NCI-H524 treated with DMSO at 0.1 percent for 48 hours (cell line): ENCODE data around the gene SETD1B.

Source experiments
- DNase-seq: peaks from one replicate; lab custom pipeline; 2025; lab: John Stamatoyannopoulos, UW

Gene SETD1B

DNA sequence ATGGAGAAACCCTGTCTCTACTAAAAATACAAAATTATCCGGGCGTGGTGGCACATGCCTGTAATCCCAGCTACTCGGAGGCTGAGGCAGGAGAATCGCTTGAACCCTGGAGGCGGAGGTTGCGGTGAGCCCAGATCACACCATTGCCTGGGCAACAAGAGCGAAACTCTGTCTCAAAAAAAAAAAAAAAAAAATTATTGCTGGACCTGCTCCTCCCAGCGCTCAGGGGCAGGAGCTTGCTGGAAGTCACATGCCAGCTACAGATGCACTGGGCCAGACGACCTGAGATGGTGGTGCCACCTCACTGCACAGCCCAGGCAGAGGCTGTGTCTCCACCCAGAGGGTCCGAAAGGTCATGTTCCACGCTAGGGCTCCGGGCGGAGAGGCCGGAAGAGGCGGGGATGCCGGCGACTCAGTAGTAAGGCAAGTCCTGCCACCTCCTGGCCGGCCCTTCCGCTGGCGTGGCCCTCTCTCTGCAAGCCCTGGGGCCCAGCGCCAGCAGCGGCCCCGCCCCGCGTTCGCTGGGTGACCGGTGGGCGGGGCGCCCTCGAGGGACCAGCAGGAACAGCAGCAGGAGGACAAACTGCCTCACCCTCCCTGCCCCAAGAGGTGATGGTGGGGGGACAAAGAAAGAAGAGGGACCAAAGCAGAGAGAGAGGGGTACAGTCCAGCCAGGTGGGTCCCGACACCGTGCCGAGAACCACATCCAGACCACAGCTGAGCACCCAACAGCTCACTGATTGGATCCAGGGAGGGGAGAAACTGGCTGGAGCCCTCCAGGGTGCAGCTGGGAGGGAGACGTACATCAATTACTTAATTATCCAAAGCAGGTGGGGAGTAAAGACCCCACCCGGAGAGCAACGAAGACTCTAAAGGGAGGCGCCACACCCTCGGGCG is 6.7 kb upstream of the SETD1B start:
- DNase-seq = no peak

DNA sequence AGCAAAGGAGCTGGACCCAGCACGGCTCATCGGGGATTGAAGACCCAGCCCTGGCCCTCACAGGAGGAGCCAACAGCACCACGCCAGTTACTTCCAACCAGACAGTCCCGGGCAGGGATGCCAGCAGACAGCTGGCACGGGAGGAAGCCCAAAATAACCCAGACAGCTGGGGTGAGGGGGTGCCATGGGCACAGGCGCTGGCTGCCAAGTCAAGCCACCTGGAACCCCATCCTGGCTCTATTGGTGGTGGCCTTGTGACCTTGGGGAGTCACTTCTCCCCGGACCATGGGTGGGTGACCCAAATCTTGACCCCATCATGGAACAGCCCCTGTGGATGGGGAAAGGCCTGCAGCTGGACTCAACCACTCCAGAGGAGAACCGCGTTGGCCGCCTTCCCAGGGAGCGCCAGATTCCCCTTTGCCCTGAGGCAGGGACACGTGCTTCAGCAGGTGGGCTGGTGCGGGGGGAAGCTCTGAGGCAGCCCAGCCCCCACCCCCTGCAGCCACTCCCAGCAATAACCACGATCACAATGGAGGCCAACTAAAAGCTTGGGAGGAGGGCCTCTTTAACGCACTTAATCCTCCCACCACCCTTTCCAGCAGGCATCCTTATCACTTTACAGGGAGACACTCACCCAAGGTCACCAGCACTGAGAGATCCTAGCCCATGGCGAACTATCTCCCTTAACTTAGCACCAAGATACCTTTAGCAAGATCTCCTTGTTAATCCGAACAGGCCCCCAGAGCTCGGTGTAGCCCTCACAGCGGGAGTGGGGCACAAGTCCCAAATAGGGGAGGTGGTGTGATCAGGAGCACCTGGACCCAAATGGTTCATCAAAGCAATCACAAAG is 5.6 kb upstream of the SETD1B start:
- DNase-seq = peak; percentile 20

DNA sequence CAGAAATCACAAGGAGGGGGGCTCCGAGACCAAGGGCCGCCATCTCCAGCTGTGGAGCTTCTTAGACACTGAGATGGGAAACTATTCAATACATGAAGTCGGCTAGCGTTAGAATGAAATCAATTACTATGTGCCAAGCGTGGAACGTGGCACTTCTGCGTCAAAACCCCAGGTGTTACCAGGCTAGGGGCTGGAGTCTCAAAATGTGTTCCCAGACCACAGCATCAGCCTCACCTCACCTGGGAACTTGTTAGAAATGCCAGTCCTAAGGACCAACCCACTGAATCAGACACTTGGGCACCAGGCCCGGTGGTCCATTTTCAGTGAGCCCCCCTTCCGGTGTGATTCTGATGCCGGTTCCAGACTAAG is 5.0 kb upstream of the SETD1B start:
- no peak for DNase-seq

DNA sequence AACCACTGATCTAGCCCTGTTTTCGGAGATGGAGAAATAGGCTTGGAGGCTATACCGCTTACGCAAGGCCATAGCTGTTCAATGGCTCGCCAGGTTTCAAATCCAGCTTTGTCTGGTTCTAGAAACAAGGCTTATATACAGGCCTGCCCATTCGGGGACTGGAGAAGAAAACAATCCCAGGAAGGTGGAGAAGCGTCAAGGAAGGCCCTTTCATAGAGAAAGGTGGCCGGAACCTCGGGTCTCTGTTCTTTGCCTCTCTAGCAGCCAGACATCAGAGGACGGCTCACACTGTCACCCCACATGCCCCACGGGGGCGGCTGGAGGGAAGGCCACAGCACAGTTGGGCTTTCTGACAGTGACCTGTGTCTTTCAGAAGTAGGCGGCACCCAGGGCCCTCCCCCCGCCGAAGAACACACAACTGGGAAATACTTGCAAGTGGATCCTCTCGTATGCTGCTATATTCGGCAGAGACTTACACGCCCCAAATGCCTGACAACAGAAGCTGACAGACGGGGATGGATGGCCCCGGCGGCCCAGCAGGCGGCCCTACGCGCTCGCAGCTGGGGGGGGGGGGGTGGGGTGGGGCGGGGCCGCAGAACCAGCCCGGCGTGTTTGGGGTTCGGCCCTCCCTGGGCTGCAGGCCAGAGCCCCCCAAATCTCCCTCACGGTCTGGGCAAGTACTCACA is 4.5 kb upstream of the SETD1B start:
- DNase-seq = peak; percentile 25

DNA sequence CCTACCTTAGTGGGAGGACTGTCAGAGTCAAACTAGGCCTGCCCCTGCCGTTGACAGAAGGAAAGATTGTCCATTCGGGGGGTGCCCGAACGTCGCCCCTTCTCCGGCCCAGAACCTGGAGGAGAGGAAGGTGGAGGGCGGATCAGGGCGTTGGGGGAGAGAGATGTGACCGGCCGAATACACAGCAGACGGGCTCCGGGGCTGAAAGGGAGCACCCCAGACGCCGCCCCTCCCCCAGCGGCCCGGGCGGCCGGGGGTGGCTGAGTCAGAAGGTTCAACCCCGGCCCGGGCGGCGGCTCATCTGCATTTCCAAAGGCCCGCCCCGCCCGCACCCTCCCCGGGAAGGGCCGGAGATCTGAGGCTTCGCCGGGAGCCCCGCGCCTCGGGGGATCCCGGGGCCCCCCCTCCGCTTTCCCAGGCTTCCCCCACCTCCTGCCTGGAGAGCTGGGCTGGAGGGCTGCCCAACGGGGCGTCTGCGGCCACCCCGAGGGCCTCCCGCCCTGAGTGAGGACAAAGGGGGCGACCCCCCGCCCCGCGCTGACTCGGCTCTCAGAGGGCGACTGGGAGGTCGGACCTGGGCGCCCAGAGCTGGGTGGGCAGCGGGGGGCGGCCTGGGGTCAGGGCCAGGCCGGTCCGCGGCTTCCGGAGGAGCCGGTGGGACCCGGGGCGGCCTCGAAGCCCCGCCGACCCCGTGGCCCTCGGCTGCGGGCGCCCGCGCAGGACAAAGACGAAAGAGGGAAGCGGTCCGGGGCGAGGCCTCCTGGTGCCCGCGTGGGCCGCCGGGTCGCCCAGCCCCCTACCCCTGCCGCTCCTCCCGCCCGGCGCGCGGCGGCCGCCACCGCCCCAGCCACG is 3.7 kb upstream of the SETD1B start:
- DNase-seq = no peak

DNA sequence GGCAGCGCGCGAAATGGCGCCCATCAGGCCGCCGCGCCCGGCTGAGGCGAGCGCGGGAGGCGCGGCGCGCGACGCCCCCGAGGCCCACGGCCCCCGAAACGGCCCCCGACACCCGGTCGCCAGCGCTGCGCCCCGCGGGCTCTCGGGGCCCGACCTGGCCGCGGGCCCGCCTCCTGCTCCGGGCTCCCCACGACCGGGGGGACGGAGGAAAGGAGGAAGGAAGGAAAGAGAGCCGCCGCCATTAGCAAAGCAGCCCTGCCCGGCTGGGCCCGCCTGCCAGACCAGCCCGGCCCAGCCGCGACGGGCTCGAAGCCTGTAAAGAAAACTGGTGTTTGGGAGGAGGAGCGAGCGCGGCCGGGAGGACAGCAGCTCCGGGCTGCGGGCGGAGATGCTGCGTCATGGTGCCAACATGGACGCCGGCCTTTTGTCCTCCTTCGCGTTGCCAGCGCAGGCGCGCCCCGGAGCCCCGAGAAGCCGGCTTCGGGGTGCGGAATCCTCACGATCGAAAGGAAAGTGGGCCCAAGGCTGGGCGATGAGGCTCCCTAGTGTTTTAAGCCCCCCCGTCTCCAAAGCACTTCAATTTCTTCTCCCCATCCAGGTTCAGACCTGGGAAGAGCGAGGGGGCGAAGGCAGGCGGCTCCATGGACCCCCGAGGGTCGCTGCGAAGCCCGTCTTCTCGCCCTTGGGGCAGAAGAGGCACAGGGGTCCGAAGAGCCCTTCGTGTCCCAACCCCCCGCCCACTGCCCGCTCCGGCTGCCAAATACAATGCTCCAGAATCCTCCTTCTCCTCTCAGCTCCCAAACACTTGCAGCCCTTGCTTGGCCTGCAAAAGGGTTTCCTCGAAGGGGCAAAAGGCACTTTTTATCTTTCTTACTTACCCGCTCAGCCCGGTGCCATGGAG is 2.9 kb upstream of the SETD1B start:
- no peak for DNase-seq

DNA sequence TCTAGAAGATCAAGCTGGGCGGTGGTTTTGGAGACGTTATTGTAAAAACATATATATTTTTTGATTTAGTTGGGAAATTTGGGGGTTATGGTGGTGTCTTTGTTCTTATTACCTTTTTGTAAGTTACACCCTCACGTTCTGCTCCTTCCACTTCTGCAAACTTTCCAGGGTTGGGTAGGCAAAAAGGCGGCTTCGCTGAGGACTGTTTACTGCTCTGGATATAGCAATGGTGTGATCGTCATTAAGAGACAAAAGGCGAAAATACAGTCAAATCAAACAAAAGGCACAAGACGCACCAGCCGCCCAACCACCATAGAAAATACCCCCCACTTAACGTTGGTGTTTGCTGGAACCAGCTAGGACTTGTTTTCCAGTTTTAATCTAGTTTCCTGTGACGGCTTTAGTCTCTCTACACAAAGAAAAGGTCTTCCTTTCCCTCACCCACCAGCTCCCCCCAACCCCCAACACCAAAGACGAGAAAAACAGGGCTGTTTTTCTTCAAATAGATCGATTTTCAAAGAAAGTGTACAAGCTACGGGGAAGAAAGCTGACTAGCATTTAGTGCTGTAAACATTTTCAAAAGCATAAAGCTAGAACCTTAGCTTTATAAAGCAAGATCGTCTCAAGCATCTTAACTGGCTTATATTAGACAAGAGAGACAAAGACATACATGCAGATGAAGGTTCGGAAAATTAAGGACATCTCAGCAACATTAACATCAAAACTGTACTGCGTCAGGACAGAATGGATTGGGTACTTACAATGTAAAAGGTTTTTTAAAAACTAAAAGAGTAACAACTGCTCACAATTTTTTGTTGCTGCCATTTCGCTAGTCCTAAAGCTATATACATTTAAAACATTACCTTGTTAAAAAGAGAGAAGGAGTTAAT is 2.0 kb upstream of the SETD1B start:
- DNase-seq = no peak

DNA sequence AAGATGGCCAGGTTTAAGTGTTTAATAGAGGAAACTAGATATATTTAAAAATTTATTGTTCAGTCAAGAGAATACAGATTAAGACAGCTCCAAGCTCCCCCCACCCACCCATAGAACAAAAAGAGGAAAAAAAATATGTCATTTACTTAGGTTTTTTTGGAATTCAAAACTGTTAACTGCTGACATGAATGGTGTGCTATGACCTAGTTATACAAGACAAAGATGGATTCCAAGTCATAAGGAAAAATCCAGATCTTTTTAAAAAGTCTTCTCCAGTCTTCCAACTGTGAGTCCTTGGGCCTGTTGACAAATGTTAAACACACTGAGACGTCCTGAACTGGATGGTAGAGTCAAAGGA is 1.3 kb upstream of the SETD1B start:
- no peak for DNase-seq

DNA sequence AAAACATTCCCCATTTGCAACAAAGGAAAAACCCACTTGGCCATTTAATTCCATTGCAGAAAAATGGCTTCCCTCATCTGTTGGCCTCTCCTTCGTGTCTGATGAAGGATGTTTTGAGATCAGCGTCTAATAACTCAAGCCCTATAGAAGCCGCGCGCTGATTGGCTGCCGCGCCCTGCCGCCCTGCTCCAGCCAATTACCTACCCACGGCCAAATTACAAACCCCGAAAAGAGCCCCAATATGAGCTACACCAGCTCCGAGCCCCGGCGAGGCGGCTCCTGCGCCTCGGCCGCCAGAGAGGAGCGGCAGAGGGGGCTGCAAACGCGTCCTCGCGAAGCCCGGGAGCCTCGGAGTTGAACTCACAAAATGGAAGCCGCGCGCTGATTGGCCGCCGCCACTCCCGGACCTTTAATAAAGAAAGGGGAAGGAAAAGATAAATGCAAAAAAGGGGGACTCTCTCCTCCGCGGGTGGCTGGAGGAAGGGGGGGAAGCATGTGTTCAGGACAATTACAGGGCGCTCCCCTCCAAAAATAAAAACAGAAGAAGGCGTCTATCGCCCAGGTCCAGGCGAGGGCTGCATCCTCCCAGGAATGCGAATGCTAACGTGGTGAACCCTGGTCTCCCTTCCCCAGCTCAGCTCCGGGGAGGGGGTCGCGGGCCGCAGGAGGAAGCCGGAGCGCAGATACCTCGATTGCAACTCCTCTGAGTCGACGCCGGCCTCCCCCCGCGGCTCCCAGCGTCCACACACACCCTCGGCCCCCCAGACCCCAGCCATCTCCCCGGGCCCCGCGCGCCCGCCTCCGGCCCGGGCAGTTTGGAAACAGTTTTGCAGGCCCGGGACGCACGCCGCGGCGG is 738 bp upstream of the SETD1B start:
- peak; percentile 76 for DNase-seq

DNA sequence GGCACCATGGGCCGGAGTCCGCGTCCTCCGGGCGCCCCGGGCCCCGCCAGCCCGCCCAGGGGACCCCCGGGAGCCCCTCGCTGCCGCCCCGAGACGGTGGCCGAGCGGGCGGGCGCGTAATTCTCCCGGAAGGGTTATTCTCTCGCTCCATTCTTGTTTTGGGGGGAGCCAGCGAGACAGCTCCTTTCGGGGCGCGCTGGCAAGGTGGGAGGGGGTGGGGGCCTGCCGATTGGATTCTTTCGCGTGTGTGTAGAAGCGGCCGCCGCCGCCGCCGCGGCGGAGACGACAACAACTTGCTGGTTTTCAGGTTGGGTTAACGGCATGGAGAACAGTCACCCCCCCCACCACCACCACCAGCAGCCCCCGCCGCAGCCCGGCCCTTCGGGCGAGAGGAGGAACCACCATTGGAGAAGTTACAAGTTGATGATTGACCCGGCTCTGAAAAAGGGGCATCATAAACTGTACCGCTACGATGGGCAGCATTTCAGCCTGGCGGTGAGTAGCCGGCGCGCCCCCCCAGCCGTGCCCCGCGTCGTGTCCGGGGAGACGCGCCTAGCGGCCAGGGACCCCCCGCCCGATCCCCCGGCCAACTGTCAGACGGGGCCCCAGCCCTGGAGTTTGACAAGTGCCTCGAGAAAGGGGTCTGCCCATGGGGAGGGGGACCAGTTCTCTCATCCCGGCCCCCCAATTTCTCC is 755 bp downstream of the SETD1B start:
- no peak for DNase-seq

DNA sequence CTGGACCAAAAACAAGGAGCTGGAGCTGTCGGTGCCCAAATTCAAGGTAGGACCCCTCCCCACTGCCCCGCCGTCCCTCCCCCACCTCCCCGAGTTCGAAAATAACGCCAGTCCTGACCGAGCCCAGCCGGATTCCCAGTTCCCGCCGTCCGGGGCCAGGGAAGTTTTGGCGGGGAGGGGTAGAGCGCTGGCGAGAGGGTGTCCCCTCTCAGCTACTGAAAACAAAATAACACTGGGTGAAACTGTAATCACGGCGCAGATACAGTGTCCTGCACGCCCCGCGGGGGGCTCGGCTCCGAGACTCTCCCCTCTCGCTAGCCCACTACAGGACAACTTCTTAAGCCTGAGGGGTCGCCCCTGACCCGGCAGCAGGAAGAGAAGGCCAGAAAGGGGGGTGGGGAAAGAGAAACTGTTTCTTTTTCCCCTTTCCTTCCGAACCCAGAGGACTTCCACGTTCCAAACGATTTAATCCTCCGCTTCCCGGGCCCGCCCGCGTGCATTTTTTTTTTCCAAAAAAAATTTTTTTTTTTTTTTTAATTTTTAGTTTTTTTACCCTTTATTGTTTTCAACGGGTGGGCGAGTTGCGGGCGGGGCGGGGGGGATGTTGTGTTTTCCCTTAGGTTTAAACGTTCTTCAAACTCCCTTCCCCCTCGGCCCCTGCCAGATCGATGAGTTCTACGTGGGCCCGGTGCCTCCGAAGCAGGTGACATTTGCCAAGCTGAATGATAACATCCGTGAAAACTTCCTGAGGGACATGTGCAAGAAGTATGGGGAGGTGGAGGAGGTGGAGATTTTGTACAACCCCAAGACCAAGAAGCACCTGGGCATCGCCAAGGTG is 1.6 kb downstream of the SETD1B start:
- DNase-seq = no peak

DNA sequence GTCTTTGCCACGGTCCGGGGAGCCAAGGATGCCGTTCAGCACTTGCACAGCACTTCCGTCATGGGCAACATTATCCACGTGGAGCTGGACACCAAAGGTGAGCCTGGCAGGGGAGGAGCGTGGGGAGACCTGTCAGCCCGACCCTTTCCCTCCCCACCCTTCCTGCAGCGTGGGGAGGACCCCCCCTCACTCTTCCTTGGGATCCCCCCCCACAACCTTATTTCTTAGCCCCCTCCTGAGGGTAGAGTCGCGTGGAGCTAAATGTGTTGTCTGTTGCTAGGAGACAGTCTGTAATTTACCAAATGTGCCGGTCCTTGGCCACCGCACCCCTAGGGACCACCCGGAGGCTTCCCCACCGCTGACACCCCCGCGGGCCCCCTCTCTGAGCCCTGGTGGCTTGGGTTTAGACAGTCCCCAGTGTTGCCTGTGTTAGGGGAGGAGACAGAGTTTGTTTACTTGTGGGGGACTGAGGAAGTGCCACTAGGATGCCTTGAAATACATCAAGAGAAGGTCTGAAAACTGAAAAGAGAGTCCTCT is 2.3 kb downstream of the SETD1B start:
- no peak for DNase-seq

DNA sequence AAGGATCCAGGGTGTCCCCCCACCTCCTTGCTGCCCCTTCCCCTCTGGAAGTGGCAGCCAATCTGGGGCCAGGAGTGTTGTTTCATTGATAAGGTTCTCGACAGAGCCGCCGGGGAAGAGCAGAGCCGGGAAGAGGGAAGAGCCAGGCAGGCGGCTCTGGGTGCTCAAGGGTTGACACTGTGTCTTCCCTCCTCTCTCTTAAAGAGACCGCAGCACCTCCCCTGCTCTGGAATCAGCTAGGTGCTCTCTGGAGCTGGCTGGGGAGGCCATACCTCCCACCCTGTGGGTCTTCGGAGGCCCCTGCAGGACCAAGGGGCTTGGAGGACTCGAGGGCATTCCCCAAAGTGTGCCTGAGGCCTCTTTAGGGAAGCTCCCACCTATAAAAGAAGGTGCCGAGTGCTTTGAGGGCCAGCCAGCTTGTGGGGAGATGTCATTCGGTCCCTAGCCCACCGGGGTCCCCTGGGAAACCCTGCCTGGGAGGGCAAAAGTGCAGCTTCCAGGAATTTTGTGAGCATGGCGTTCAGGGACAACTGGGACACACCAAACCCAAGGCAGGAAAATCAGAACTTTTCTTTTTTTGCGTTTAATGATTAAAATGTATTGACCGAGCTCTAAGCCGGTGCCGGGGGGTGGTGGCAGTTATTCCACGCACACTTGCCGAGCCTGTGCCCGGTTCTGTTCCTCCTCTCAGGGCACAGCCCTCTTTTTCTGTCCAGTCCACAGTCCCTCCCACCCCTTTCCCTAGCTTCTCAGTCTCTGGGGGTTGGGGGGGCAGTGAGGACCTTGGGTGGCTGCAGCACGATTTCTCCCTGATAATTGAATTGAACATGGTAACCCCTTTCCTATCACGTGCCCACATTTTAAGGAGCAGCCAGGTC is 3.0 kb downstream of the SETD1B start:
- DNase-seq = no peak

DNA sequence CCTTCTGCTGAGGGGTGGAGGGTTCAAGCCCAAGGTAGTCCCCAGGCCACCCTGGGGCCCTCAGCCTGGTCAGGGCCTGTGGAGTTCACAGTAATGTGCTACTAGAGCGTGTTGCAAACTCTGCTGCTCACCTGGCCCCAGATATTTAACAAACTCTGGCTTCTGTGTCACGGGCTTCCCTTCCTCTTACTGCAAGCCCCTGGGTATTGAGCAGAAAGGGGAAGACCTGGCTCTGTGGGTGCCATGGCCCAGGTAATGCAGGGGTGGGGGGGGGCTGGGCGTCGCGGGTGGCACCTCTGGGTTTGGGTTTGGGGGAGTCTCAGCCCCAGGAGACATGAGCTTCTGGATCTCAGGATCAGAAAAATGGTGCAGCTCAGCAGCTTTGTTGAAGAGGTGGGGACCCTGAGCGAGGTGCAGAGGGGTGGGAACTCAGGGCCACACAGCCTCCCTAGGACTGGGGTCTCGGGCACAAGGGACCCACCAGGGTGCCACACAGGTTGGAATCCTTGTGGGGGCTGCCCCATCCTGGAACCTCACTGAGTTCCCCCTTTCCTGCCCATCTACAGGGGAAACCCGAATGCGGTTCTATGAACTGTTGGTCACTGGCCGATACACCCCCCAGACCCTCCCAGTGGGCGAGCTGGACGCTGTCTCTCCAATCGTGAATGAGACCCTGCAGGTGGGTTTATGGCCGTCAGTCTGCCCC is 4.0 kb downstream of the SETD1B start:
- DNase-seq = no peak

DNA sequence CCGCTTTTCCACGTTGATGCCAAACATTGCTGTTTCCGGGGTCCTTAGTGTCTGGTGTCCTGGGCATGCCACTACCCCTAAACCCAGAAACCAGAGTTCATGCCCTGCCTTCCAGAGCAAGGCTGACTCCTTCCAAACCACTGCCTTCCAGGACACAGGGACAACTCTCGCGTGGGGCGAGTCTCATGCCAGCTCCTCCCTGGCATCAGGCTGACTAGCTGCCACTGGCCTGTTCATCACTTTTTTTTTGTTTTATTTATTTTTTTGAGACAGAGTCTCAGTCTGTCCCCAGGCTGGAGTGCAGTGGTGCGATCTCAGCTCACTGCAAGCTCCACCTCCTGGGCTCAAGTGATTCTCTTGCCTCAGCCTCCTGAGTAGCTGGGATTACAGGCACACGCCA is 4.8 kb downstream of the SETD1B start:
- DNase-seq = no peak
